HEK293T (cell line): Measurements from ENCODE around the gene MDH1B.

Source experiments
- ARNT ChIP-seq: fragments of 450-650 bp; IDR thresholded peaks from 2 replicates; pipeline ENCODE4 v1.6.1; 2017; ENCODE audit warnings: mild to moderate bottlenecking
- BHLHE40 ChIP-seq: fragments of 450-650 bp; IDR thresholded peaks from 2 replicates; pipeline ENCODE4 v1.6.1; 2016; ENCODE audit warnings: mild to moderate bottlenecking, moderate library complexity, borderline replicate concordance
- CTBP1 ChIP-seq: fragments of 450-650 bp; IDR thresholded peaks from 2 replicates; pipeline ENCODE4 v1.6.1; 2016; ENCODE audit warnings: borderline replicate concordance
- ELF4 ChIP-seq: fragments of 450-650 bp; IDR thresholded peaks from 2 replicates; pipeline ENCODE4 v1.6.1; 2017; ENCODE audit warnings: antibody characterized with exemption
- FOXA1 ChIP-seq: fragments of 450-650 bp; IDR thresholded peaks from 2 replicates; pipeline ENCODE4 v1.6.1; 2016; ENCODE audit warnings: mild to moderate bottlenecking
- FOXK2 ChIP-seq: fragments of 450-650 bp; IDR thresholded peaks from 2 replicates; pipeline ENCODE4 v1.6.1; 2016; ENCODE audit warnings: mild to moderate bottlenecking
- NFRKB ChIP-seq: fragments of 450-650 bp; IDR thresholded peaks from 2 replicates; pipeline ENCODE4 v1.6.1; 2016; ENCODE audit warnings: mild to moderate bottlenecking, moderate library complexity
- TARDBP ChIP-seq: fragments of 450-650 bp; IDR thresholded peaks from 2 replicates; pipeline ENCODE4 v1.6.1; 2016
- ZNF384 ChIP-seq: fragments of 450-650 bp; IDR thresholded peaks from 2 replicates; pipeline ENCODE4 v1.6.1; 2016
- TF ChIP-seq, protein P1 (sequence below): fragments of 450-650 bp; IDR thresholded peaks from 2 replicates; pipeline ENCODE4 v1.6.1; 2016

DNA sequence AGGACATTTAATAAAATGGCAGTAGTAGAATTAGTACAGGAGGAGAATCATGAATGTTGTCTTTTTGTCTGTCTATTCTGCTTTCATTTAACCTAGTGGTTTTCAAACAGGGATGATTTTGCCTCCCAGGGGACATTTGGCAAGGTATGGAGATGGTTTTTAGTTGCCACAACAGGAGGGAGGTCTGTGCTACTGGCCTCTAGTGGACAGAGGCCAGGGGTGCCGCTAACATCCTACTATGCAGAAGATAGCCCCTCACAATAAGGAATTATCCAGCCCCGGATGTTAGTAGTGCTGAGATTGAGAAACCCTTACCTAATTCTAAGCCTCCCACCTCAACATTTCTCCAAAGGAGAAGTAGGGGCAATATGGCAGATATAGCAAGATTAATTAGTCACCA is 18.6 kb upstream of the MDH1B start:
- TF ChIP-seq ARNT (no peak), FOXK2 (no peak), CTBP1 (no peak), FOXA1 (no peak), BHLHE40 (no peak), ELF4 (no peak), TARDBP (no peak), NFRKB (no peak), ZNF384 (no peak)
- TF ChIP-seq, protein P1, sequence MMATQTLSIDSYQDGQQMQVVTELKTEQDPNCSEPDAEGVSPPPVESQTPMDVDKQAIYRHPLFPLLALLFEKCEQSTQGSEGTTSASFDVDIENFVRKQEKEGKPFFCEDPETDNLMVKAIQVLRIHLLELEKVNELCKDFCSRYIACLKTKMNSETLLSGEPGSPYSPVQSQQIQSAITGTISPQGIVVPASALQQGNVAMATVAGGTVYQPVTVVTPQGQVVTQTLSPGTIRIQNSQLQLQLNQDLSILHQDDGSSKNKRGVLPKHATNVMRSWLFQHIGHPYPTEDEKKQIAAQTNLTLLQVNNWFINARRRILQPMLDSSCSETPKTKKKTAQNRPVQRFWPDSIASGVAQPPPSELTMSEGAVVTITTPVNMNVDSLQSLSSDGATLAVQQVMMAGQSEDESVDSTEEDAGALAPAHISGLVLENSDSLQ, result no peak
